HTERT RPE-1 (cell line): ENCODE measurements around the gene KRT17.
"Not testable (repeated sequence)": the region's sequence is repeated elsewhere in the genome, so short reads cannot be mapped to it uniquely, and the experiment has no call there.

ENCODE experiments used
- in situ Hi-C: fragments of 300-500 bp; cut with MboI; formaldehyde crosslinking; loops from 4 replicates; pipeline ENCODE4 v1.14.3; 2020; ENCODE audit warnings: low sequenced_read_pairs

KRT17 gene

GRCh38 chr17:41579484-41580243 is 44.7 kb downstream of the KRT17 start:
- in situ Hi-C loops: no loop called here

DNA sequence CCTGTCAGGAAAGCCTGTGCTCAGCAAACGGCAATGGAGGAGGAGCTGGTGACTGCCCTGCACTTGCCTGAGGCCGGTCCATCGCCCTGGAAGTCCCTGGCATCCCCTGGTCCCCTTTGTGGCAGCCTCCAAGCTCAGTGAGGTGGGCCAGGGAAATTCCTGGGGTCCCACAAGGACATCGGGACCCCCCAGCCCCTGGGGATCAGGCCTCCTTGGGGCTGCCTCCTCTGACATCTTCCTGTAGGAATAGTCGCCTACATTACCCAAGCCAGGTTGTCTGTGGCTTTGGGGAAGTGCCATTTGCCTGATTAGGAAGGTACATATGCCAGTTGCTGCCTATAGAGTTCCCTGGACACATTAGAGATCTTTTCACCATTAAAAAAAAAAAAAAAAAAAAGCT is 45.4 kb downstream of the KRT17 start:
- in situ Hi-C loops: no loop called here

GRCh38 chr17:41578538-41578937 is 45.8 kb downstream of the KRT17 start:
- in situ Hi-C loops: no loop called here

GRCh38 chr17:41576740-41577139 is 47.6 kb downstream of the KRT17 start:
- in situ Hi-C loops: not testable (repeated sequence)

DNA sequence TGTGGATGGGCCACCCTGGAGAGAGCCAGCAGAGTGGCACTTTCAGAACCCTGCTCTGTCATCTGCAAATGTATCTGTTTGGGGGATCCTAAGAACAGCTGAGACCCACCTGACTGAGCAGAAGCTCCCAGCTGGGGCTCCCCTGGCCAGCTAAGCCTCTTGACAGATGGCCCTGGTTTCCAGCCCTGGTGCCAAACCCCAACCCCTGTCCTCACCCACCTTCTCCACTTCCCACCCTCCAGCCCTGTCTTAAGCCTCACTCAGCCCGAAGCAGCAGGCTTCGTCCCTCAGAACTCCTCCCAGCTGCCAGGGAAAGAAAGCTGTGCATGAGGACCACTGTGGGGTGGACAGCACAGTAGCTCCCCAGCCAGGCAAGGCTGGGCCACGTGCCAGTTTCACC is 49.0 kb downstream of the KRT17 start:
- in situ Hi-C loops: no loop called here

DNA sequence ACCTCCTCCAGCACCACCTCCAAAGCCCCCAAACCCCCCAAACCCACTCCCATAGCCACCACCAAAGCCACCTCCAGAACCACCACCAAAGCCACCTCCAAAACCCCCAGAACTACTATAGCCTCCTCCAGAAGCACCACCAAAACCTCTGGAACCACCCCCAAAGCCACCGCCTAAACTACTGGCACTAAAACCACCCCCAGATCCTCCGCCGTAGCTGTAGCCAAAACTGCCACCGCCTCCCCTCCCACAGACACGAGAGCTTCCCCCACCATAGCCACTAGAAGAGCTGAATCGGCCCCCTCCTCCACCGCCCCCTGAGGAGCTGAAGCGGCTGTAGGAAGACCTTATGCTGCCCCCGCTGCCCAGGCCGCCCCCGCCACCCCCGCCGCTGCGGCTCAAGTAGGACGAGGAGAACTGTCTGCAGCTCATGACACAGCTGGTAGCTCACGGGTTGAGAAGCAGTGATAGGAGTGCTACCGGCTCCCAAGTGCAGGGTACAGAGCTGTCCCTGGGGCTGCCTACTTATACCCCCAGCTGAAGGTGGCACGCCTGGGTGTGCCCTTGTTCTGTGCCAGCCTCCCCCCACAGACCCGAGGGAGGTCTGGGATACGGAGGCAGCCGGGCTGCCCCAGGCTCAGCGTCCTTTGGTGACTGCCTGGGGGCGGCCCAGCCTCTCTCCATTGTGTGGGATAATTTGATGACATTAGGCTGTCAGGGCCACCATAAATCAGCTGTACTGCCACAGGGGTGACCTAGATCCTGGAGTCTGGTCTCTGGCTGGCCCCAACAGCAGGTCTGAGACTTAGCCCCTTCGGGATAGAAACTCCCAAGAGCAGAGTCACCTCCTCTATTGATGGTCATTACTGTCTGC is 52.6 kb downstream of the KRT17 start, which contains the start of gene KRT9:
Gene KRT9 (minus strand): TSS at position 499 of the 874 bp plus-strand sequence. CDS start 67 bp downstream, at position 432.
- in situ Hi-C loops: loop anchor here (25.0 kb wide), 1 partner anchor 91 kb away; no protein-coding TSS in a partner anchor
